Measurements from ENCODE around the gene RNF10. TPM values are rescaled to one million over a fixed set of nuclear protein-coding genes. Genes with fewer than 3 reads are reported as not detected.

Gene RNF10
- total RNA-seq, 1 donor from 2014 or later: 181 TPM

DNA sequence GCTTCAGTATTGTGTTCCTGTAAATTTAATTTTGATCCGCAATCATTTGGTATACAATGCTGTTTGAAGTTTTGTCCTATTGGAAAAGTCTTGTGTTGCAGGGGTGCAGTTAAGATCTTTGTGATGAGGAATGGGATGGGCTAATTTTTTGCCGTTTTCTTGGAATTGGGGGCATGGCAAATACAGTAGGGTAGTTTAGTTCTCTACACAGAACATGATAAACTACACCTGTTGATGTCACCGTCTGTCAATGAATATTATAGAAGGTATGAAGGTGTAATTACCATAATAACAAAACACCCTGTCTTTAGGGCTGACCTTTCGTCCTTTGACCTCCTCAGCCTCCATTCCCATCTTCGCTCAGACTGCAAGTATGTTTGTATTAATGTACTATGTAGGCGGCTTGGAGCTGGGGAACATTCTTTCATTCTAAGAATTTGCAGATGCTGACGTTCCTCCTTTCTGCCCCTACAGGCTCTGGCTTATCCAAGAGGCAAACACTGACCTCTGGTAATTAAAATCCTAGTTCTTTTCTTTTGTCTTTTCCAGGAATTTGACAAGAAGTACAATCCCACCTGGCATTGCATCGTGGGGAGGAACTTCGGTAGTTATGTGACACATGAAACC, 36.5 kb upstream of the RNF10 start:
- no peak for TF ChIP-seq CTCF (IDR thresholded peaks at IDR 0.05; ENCODE audit: insufficient read depth, low read depth, low read length)
- TF ChIP-seq EZH2 (IDR thresholded peaks at IDR 0.05; ENCODE audit: insufficient read depth, low read length): no peak
- H3K4me1 Mint-ChIP-seq (ENCODE audit: low read depth, unreplicated experiment): peaks cover 16% of the 10 kb centered on the region
- Histone ChIP-seq H3K27me3 (ENCODE audit: insufficient read depth, low read length) (no peaks in the 10 kb centered on the region), H3K79me2 (ENCODE audit: insufficient read depth, low read length) (peaks cover 38% of the 10 kb centered on the region), H3K27ac (ENCODE audit: low read depth, low read length) (no peak overlapping the region), H3K36me3 (ENCODE audit: insufficient read depth, low read length) (peaks cover 6% of the 10 kb centered on the region), H2AFZ (ENCODE audit: low read depth, low read length) (no peak overlapping the region), H3K9me3 (ENCODE audit: insufficient read depth, low read depth, low read length) (no peaks in the 10 kb centered on the region), H4K20me1 (ENCODE audit: insufficient read depth, low read length) (peaks cover 30% of the 10 kb centered on the region), H3K4me3 (ENCODE audit: insufficient read depth, low read depth, low read length) (peak overlapping the region; percentile 99), H3K4me1 (ENCODE audit: insufficient read depth, low read length) (peaks cover 21% of the 10 kb centered on the region), H3K4me2 (ENCODE audit: low read length) (peak overlapping the region; percentile 93), H3K9ac (ENCODE audit: low read length) (peak overlapping the region; percentile 88)
- H3K27ac Mint-ChIP-seq (ENCODE audit: unreplicated experiment): no peak overlapping the region
- H3K4me3 Mint-ChIP-seq (ENCODE audit: unreplicated experiment): peak overlapping the region; percentile 98
- peaks cover 9% of the 10 kb centered on the region for H3K36me3 Mint-ChIP-seq (ENCODE audit: low read depth, unreplicated experiment)
- no peaks in the 10 kb centered on the region for H3K27me3 Mint-ChIP-seq (ENCODE audit: low read depth, unreplicated experiment)
- FAIRE-seq (no peak), DNase-seq (ENCODE audit: low read depth) (peak; percentile 22)
- H3K9me3 Mint-ChIP-seq (ENCODE audit: unreplicated experiment): no peaks in the 10 kb centered on the region

- Mint-ChIP-seq H3K4me1 (ENCODE audit: low read depth, unreplicated experiment) (peaks cover 16% of the 10 kb centered on the region), H3K27ac (ENCODE audit: unreplicated experiment) (no peak overlapping the region), H3K4me3 (ENCODE audit: unreplicated experiment) (no peak overlapping the region), H3K36me3 (ENCODE audit: low read depth, unreplicated experiment) (peaks cover 9% of the 10 kb centered on the region), H3K27me3 (ENCODE audit: low read depth, unreplicated experiment) (no peaks in the 10 kb centered on the region), H3K9me3 (ENCODE audit: unreplicated experiment) (no peaks in the 10 kb centered on the region)
- Histone ChIP-seq H3K27ac (ENCODE audit: low read depth, low read length) (no peak overlapping the region), H3K4me2 (ENCODE audit: low read length) (peak overlapping the region; percentile 93), H3K4me1 (ENCODE audit: insufficient read depth, low read length) (peaks cover 21% of the 10 kb centered on the region), H3K4me3 (ENCODE audit: insufficient read depth, low read depth, low read length) (no peak overlapping the region), H4K20me1 (ENCODE audit: insufficient read depth, low read length) (peaks cover 30% of the 10 kb centered on the region), H3K27me3 (ENCODE audit: insufficient read depth, low read length) (no peaks in the 10 kb centered on the region), H3K9me3 (ENCODE audit: insufficient read depth, low read depth, low read length) (no peaks in the 10 kb centered on the region), H3K9ac (ENCODE audit: low read length) (no peak overlapping the region), H3K79me2 (ENCODE audit: insufficient read depth, low read length) (peaks cover 38% of the 10 kb centered on the region), H2AFZ (ENCODE audit: low read depth, low read length) (no peak overlapping the region), H3K36me3 (ENCODE audit: insufficient read depth, low read length) (peaks cover 6% of the 10 kb centered on the region)
- DNase-seq (ENCODE audit: low read depth): no peak
- FAIRE-seq: no peak
- TF ChIP-seq EZH2 (IDR thresholded peaks at IDR 0.05; ENCODE audit: insufficient read depth, low read length): no peak
- TF ChIP-seq CTCF (IDR thresholded peaks at IDR 0.05; ENCODE audit: insufficient read depth, low read depth, low read length): no peak
Measured at GRCh38 chr12:120498870-120499515, 35.2 kb upstream of the RNF10 start.

DNA sequence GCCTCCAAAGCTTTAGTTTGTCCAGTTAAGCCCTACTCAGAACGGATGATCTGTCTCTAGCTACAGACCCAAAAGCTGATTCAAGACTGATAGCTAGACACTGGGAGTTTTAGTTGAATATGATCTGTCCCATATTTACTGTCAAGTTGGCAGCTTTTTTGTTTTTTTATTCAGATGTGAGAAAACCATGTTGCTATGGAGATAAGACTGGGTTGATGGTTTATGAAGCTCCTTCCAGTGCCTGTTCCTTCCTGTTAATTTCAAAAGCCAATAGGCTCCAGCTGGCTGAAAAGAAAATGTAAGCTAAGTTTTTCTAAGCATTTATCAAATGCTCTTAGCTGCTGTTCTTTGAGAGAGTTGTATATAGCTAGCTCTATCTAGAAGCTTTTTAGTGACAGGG, 33.6 kb upstream of the RNF10 start:
- Mint-ChIP-seq H3K4me3 (ENCODE audit: unreplicated experiment) (no peak overlapping the region), H3K4me1 (ENCODE audit: low read depth, unreplicated experiment) (peaks cover 9% of the 10 kb centered on the region), H3K36me3 (ENCODE audit: low read depth, unreplicated experiment) (peaks cover 8% of the 10 kb centered on the region), H3K27me3 (ENCODE audit: low read depth, unreplicated experiment) (no peaks in the 10 kb centered on the region), H3K27ac (ENCODE audit: unreplicated experiment) (no peak overlapping the region), H3K9me3 (ENCODE audit: unreplicated experiment) (no peaks in the 10 kb centered on the region)
- H3K4me2 ChIP-seq (ENCODE audit: low read length): no peak overlapping the region
- H3K79me2 ChIP-seq (ENCODE audit: insufficient read depth, low read length): peaks cover 27% of the 10 kb centered on the region
- H3K4me3 ChIP-seq (ENCODE audit: insufficient read depth, low read depth, low read length): no peak overlapping the region
- H3K27me3 ChIP-seq (ENCODE audit: insufficient read depth, low read length): no peaks in the 10 kb centered on the region
- H2AFZ ChIP-seq (ENCODE audit: low read depth, low read length): no peak overlapping the region
- H3K9me3 ChIP-seq (ENCODE audit: insufficient read depth, low read depth, low read length): no peaks in the 10 kb centered on the region
- TF ChIP-seq CTCF (IDR thresholded peaks at IDR 0.05; ENCODE audit: insufficient read depth, low read depth, low read length) (no peak), EZH2 (IDR thresholded peaks at IDR 0.05; ENCODE audit: insufficient read depth, low read length) (no peak)
- H3K36me3 ChIP-seq (ENCODE audit: insufficient read depth, low read length): peaks cover 6% of the 10 kb centered on the region
- H3K9ac ChIP-seq (ENCODE audit: low read length): no peak overlapping the region
- no peak for FAIRE-seq
- H3K4me1 ChIP-seq (ENCODE audit: insufficient read depth, low read length): peaks cover 12% of the 10 kb centered on the region
- DNase-seq (ENCODE audit: low read depth): no peak
- H3K27ac ChIP-seq (ENCODE audit: low read depth, low read length): no peak overlapping the region
- H4K20me1 ChIP-seq (ENCODE audit: insufficient read depth, low read length): peaks cover 30% of the 10 kb centered on the region
